H9 (cell line): ENCODE results near the gene CCDC12. TPM values are rescaled to one million over a fixed set of nuclear protein-coding genes. Genes with fewer than 3 reads are reported as not detected.

Source experiments
- DNase-seq: peaks from one replicate; pipeline ENCODE4 v3.0.0-alpha.2; 2017
- H2AFZ ChIP-seq: one replicate; pipeline ENCODE4 v1.6.1; 2013; ENCODE audit warnings: mild to moderate bottlenecking, low read length, control low read depth, moderate library complexity
- H2AK5ac ChIP-seq: 2 replicates; pipeline ENCODE4 v1.6.1; 2013; ENCODE audit warnings: low read length, control low read depth, mixed read lengths; ENCODE audit not compliant: insufficient read length
- H2BK120ac ChIP-seq: one replicate; pipeline ENCODE4 v1.6.1; 2013; ENCODE audit warnings: low read depth, mild to moderate bottlenecking, low read length, control low read depth, inconsistent platforms; ENCODE audit not compliant: poor library complexity, severe bottlenecking
- H2BK12ac ChIP-seq: 2 replicates; pipeline ENCODE4 v1.6.1; 2013; ENCODE audit warnings: low read length, control low read depth, mixed read lengths, low read depth; ENCODE audit not compliant: insufficient read length
- H2BK15ac ChIP-seq: 2 replicates; pipeline ENCODE4 v1.6.1; 2013; ENCODE audit warnings: low read depth, low read length, control low read depth
- H2BK20ac ChIP-seq: one replicate; pipeline ENCODE4 v1.6.1; 2013; ENCODE audit warnings: low read depth, mild to moderate bottlenecking, low read length, control low read depth, inconsistent platforms; ENCODE audit not compliant: poor library complexity, severe bottlenecking
- H2BK5ac ChIP-seq: 2 replicates; pipeline ENCODE4 v1.6.1; 2013; ENCODE audit warnings: low read length, control low read depth, mixed read lengths; ENCODE audit not compliant: insufficient read length
- H3K14ac ChIP-seq: 2 replicates; pipeline ENCODE4 v1.6.1; 2013; ENCODE audit warnings: low read length, control low read depth; ENCODE audit not compliant: insufficient read depth
- H3K18ac ChIP-seq: 2 replicates; pipeline ENCODE4 v1.6.1; 2013; ENCODE audit warnings: low read depth, mild to moderate bottlenecking, mixed read lengths, low read length, control low read depth; ENCODE audit not compliant: insufficient read length
- H3K23ac ChIP-seq: 2 replicates; pipeline ENCODE4 v1.6.1; 2013; ENCODE audit warnings: low read length, control low read depth, mixed read lengths, low read depth; ENCODE audit not compliant: insufficient read length
- H3K23me2 ChIP-seq: 2 replicates; pipeline ENCODE4 v1.6.1; 2013; ENCODE audit warnings: low read depth, mild to moderate bottlenecking, mixed read lengths, low read length, control low read depth; ENCODE audit not compliant: insufficient read length, poor library complexity, severe bottlenecking
- H3K27ac ChIP-seq: 2 replicates; pipeline ENCODE4 v1.5.1; 2013; ENCODE audit warnings: low read length, control low read depth, mixed read lengths, low read depth; ENCODE audit not compliant: insufficient read length
- H3K27me3 ChIP-seq: 2 replicates; pipeline ENCODE4 v1.6.1; 2013; ENCODE audit warnings: low read length, control low read depth, inconsistent platforms; ENCODE audit not compliant: insufficient read depth
- H3K4ac ChIP-seq: 2 replicates; pipeline ENCODE4 v1.6.1; 2013; ENCODE audit warnings: low read depth, mild to moderate bottlenecking, control low read depth, inconsistent platforms, low read length, moderate library complexity
- H3K4me1 ChIP-seq: 2 replicates; pipeline ENCODE4 v1.6.1; 2013; ENCODE audit warnings: low read length, control low read depth, inconsistent platforms; ENCODE audit not compliant: insufficient read depth
- H3K4me2 ChIP-seq: 2 replicates; pipeline ENCODE4 v1.6.1; 2013; ENCODE audit warnings: low read length, control low read depth, mixed read lengths; ENCODE audit not compliant: insufficient read length, insufficient read depth
- H3K56ac ChIP-seq: 2 replicates; pipeline ENCODE4 v1.6.1; 2013; ENCODE audit warnings: low read depth, mild to moderate bottlenecking, mixed read lengths, low read length, control low read depth; ENCODE audit not compliant: insufficient read length
- H3K79me1 ChIP-seq: 2 replicates; pipeline ENCODE4 v1.6.1; 2013; ENCODE audit warnings: low read depth, mild to moderate bottlenecking, moderate library complexity, low read length, control low read depth, inconsistent platforms; ENCODE audit not compliant: insufficient read depth, poor library complexity, severe bottlenecking
- H3K79me2 ChIP-seq: 2 replicates; pipeline ENCODE4 v1.6.1; 2013; ENCODE audit warnings: low read length, control low read depth, inconsistent platforms; ENCODE audit not compliant: insufficient read depth
- H3K9ac ChIP-seq: 2 replicates; pipeline ENCODE4 v1.6.1; 2013; ENCODE audit warnings: low read length, control low read depth, mixed read lengths; ENCODE audit not compliant: insufficient read length; ENCODE audit errors: extremely low read depth
- H3K9me3 ChIP-seq: one replicate; pipeline ENCODE4 v1.6.1; 2013; ENCODE audit warnings: low read depth, low read length, inconsistent platforms; ENCODE audit not compliant: control insufficient read depth
- H3T11ph ChIP-seq: one replicate; pipeline ENCODE4 v1.6.1; 2013; ENCODE audit warnings: mild to moderate bottlenecking, low read length, control low read depth, inconsistent platforms
- H4K20me1 ChIP-seq: one replicate; pipeline ENCODE4 v1.6.1; 2013; ENCODE audit not compliant: control insufficient read depth, insufficient read length, insufficient read depth
- H4K5ac ChIP-seq: 2 replicates; pipeline ENCODE4 v1.6.1; 2013; ENCODE audit warnings: low read depth, mild to moderate bottlenecking, mixed read lengths, low read length, control low read depth; ENCODE audit not compliant: insufficient read length
- H4K8ac ChIP-seq: replicated peaks from 2 replicates; pipeline ENCODE4 v1.6.1; 2013; ENCODE audit warnings: low read length, control low read depth, mixed read lengths, low read depth; ENCODE audit not compliant: insufficient read length
- H4K91ac ChIP-seq: 2 replicates; pipeline ENCODE4 v1.6.1; 2013; ENCODE audit warnings: low read depth, mild to moderate bottlenecking, moderate library complexity, mixed read lengths, low read length, control low read depth; ENCODE audit not compliant: insufficient read length
- H3K27ac Mint-ChIP-seq, 3 experiments: 2 replicates in 2 of 3; 3 replicates in 1 of 3; pipeline ENCODE4 v1.8.0; 2020 to 2021; ENCODE audit warnings: mixed read lengths in 3 of 3, mild to moderate bottlenecking in 1 of 3, moderate library complexity in 1 of 3
- H3K27me3 Mint-ChIP-seq: 2 replicates; pipeline ENCODE4 v1.8.0; 2021; ENCODE audit warnings: low read depth, mild to moderate bottlenecking, moderate library complexity, mixed read lengths
- H3K36me3 Mint-ChIP-seq, 3 experiments: 2 replicates in 2 of 3; 3 replicates in 1 of 3; pipeline ENCODE4 v1.8.0; 2020 to 2021; ENCODE audit warnings: low read depth in 3 of 3, mixed read lengths in 3 of 3; ENCODE audit not compliant: insufficient read depth in 1 of 3
- H3K4me1 Mint-ChIP-seq, 2 experiments: 2 replicates each; pipeline ENCODE4 v1.8.0; 2020; ENCODE audit warnings: mixed read lengths in 2 of 2
- H3K4me3 Mint-ChIP-seq, 2 experiments: 2 replicates in 1 of 2; 3 replicates in 1 of 2; pipeline ENCODE4 v1.8.0; 2020 to 2021; ENCODE audit warnings: mild to moderate bottlenecking in 2 of 2, mixed read lengths in 2 of 2, moderate library complexity in 1 of 2
- H3K9me3 Mint-ChIP-seq, 2 experiments: 2 replicates in 1 of 2; 3 replicates in 1 of 2; pipeline ENCODE4 v1.8.0; 2020; ENCODE audit warnings: mild to moderate bottlenecking in 2 of 2, mixed read lengths in 2 of 2, moderate library complexity in 1 of 2
- CTCF ChIP-seq: fragments of 200-600 bp; sonication (generic); conservative IDR thresholded peaks from 3 replicates; pipeline ENCODE4 v1.8.0; 2021; ENCODE audit warnings: antibody characterized with exemption, mild to moderate bottlenecking
- WGBS: extraction: QIAGEN DNeasy Blood & Tissue Kit; methylation state at CpG from one replicate; pipeline ENCODE4 v1.1.7; 2013; ENCODE audit warnings: missing lambda C conversion rate, low lambda C conversion rate, mixed read lengths; ENCODE audit not compliant: insufficient read length; ENCODE audit errors: extremely low coverage; 5-methylcytosine and 5-hydroxymethylcytosine counted together
- total RNA-seq: library from RNA; stranded (reverse); gene quantifications from 2 replicates; pipeline ENCODE4 v1.2.1, GENCODE V29; 2021

The CCDC12 gene
- total RNA-seq, 1 experiment from 2014 or later = 54.0 TPM

- Mint-ChIP-seq H3K4me1 (peaks cover 48 to 70% of the 10 kb centered on the region in 2 experiments), H3K27me3 (no peaks in the 10 kb centered on the region), H3K9me3 (no peaks in the 10 kb centered on the region; a peak in 1 of 5 replicates), H3K4me3 (no peak overlapping the region; a peak in 1 of 5 replicates), H3K27ac (peak overlapping the region in 1 of 3 experiments; percentile 41; a peak in 1 of 7 replicates), H3K36me3 (peaks cover 6 to 23% (median 17%) of the 10 kb centered on the region in 3 experiments)
- no peaks in the 10 kb centered on the region for H3K27me3 ChIP-seq
- H3K56ac ChIP-seq = no peak overlapping the region
- H2BK5ac ChIP-seq = no peak overlapping the region
- no peaks in the 10 kb centered on the region for H3K9me3 ChIP-seq
- no peak overlapping the region for H4K91ac ChIP-seq
- H3K4ac ChIP-seq = no peak overlapping the region
- H3K9ac ChIP-seq = no peak overlapping the region
- H2BK20ac ChIP-seq = no peak overlapping the region
- DNase-seq = peak; percentile 41
- peaks cover 39% of the 10 kb centered on the region; the same call in 1 of the 2 replicates for H3K79me2 ChIP-seq
- H3K23me2 ChIP-seq = no peaks in the 10 kb centered on the region
- H4K20me1 ChIP-seq = peaks cover 2% of the 10 kb centered on the region
- H2BK12ac ChIP-seq = no peak overlapping the region
- no peak overlapping the region for H3K18ac ChIP-seq
- H3K79me1 ChIP-seq = peaks cover 18% of the 10 kb centered on the region
- WGBS = no CpG with 5 or more reads among the region's 6 CpGs
- no peak overlapping the region for H2AK5ac ChIP-seq
- H3K4me2 ChIP-seq = no peak overlapping the region
- H3K14ac ChIP-seq = no peak overlapping the region; the same call in 1 of the 2 replicates
- no peak overlapping the region for H2BK120ac ChIP-seq
- H3T11ph ChIP-seq = no peak overlapping the region
- no peak overlapping the region for H2AFZ ChIP-seq
- no peak overlapping the region for H4K5ac ChIP-seq
- no peak overlapping the region for H2BK15ac ChIP-seq
- H3K23ac ChIP-seq = no peak overlapping the region
- H3K4me1 ChIP-seq = peaks cover 9% of the 10 kb centered on the region; the same call in 1 of the 2 replicates
- no peak overlapping the region for H4K8ac ChIP-seq
- TF ChIP-seq CTCF = 0 out of 3 replicates have a peak, but pooled peaks have one; percentile 11
- no peak overlapping the region for H3K27ac ChIP-seq
Measured at GRCh38 chr3:46948830-46949671, 27.5 kb downstream of the CCDC12 start.
